Measurements from ENCODE around the gene CC2D2A.
A peak's percentile ranks its signal among the peaks of the same experiment; 100 is the strongest.

CC2D2A gene

DNA sequence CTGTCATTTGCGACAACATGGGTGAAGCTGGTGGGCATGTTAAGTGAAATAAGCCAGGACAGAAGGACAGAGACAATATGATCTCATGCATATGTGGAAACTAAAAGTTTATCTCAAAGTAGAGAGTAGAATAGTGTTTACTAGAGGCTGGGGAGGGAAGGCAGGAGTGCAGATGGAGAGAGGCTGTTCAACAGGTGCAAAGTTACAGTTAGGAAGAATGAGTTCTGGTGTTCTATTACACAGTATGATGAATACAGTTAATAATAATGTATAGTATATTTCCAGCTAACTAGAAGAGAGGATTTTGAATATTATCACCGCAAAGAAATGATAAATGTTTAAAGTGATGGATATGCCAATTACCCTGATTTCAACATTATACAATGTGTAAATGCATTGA, 115.6 kb downstream of the CC2D2A start:
- no peak overlapping the region for H3K4me3 ChIP-seq (ENCODE audit: low read length)
- DNase-seq (ENCODE audit: low read depth), result no peak
- TF ChIP-seq, protein P1, sequence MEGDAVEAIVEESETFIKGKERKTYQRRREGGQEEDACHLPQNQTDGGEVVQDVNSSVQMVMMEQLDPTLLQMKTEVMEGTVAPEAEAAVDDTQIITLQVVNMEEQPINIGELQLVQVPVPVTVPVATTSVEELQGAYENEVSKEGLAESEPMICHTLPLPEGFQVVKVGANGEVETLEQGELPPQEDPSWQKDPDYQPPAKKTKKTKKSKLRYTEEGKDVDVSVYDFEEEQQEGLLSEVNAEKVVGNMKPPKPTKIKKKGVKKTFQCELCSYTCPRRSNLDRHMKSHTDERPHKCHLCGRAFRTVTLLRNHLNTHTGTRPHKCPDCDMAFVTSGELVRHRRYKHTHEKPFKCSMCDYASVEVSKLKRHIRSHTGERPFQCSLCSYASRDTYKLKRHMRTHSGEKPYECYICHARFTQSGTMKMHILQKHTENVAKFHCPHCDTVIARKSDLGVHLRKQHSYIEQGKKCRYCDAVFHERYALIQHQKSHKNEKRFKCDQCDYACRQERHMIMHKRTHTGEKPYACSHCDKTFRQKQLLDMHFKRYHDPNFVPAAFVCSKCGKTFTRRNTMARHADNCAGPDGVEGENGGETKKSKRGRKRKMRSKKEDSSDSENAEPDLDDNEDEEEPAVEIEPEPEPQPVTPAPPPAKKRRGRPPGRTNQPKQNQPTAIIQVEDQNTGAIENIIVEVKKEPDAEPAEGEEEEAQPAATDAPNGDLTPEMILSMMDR (conservative IDR thresholded peaks at IDR 0.05; ENCODE audit: low read length), result no peak

DNA sequence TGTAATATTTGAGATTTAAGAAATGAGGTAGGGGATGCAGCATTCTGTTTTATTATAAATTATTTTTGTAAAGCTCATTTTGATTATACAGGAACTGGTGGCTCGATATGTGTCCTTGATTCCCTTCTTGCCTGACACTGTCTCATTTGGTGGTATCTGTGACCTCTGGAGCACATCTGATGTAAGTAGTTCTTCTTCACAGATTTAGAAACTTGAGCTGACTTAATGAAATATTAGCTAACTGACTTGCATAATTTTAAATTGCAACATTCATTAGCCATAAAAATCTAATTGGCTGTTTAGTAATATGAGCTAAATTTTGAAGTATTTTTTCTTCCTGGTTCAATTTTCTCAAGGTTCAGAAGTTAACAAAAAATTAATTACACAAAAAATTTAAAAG, 116.4 kb downstream of the CC2D2A start:
- no peak overlapping the region for H3K4me3 ChIP-seq (ENCODE audit: low read length)
- TF ChIP-seq, protein P1 (conservative IDR thresholded peaks at IDR 0.05; ENCODE audit: low read length), result no peak
- peak; percentile 39 for DNase-seq (ENCODE audit: low read depth)

DNA sequence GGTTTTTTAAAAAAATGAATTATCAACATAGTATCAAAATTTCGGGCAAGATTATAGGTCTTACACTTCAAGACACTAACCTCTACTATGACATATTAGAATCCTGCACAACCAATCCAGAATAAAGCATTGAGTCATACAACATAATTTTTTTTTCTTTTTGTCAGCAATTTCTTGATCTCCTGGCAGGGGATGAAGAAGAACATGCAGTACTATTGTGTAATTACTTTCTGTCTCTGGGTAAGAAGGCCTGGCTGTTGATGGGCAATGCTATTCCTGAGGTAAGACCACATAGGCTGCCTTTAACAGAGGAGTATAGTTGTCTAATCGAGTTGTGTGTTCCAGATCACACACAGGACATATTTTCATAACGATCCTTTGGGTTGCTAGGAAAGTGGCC, 118.0 kb downstream of the CC2D2A start:
- no peak overlapping the region for H3K4me3 ChIP-seq (ENCODE audit: low read length)
- TF ChIP-seq, protein P1 (conservative IDR thresholded peaks at IDR 0.05; ENCODE audit: low read length), result no peak
- peak; percentile 18 for DNase-seq (ENCODE audit: low read depth)

DNA sequence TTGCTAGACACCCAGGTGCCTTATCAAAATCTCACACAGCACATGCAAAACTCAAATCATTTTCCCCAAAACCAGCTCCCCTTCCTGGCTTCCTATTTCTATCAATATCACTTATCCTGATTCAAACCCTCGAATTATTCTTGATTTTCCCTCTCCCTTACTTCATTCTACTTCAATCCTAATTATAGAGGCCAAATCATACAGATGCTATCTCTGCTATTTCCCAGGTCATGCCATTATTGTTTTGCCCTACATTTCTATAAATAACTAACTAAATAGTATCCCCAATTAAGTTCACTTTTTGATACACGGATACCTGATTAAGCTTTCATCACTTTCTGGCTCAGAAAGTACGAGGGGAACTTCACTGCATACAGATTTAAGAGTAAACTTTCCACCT, 123.1 kb downstream of the CC2D2A start:
- TF ChIP-seq, protein P1 (conservative IDR thresholded peaks at IDR 0.05; ENCODE audit: low read length), result no peak
- DNase-seq (ENCODE audit: low read depth), result no peak
- H3K4me3 ChIP-seq (ENCODE audit: low read length), result no peak overlapping the region

DNA sequence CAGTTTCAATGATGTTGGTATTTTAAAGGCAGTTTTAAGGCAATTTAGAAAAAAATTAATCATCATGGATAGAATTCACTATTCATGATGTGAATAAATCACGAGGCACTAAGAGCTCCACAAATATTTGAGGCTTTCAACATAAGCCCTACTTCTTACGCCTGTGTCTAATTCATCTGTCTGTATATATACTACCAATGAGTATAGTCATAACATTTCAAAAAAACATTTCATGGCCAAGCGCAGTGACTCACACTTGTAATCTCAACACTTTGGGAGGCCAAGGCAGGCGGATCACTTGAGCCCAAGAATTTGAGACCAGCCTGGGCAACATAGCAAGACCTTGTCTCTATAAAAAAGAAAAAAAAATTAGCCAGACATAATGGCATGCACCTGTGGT, 129.0 kb downstream of the CC2D2A start:
- TF ChIP-seq, protein P1 (conservative IDR thresholded peaks at IDR 0.05; ENCODE audit: low read length), result no peak
- H3K4me3 ChIP-seq (ENCODE audit: low read length), result no peak overlapping the region
- no peak for DNase-seq (ENCODE audit: low read depth)

DNA sequence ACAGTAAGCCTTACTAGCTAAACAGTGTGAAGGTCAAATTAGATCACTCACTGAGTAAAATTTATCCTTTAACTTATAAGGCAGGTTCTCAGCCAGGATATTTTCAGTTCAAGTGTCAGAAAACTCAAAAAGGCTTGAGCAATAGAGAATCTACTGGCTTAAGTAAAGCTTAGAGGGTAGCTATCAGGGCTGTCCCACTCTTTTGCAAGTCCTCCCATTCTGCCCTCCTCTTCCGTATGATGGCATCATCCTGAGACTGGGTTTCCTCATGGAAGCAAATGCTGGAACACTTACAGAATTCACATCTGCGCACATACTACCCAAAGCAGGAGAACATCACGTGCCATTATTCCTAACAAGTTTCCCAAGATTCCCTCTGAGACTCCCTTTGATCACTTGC, 130.5 kb downstream of the CC2D2A start:
- TF ChIP-seq, protein P1 (conservative IDR thresholded peaks at IDR 0.05; ENCODE audit: low read length), result no peak
- H3K4me3 ChIP-seq (ENCODE audit: low read length), result no peak overlapping the region
- no peak for DNase-seq (ENCODE audit: low read depth)

DNA sequence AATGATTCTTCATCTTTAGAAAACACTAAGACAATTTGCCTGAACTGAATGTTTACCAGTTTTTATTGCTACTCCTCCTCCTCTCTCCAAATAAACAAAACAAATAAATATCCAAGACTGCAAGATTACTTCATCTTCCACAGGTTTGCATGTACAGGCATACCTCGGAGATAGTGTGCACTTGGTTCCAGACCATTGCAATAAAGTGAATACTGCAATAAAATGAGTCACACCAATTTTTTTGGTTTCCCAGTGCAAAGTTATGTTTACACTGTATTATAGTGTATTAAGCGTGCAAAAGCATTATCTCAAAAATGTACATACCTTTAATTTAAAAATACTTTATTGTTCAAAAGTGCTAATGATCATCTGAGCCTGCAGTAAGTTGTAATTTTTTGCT, 132.2 kb downstream of the CC2D2A start:
- DNase-seq (ENCODE audit: low read depth), result no peak
- TF ChIP-seq, protein P1 (conservative IDR thresholded peaks at IDR 0.05; ENCODE audit: low read length), result no peak
- H3K4me3 ChIP-seq (ENCODE audit: low read length), result no peak overlapping the region
